ENCODE measurements around the gene NTN4.

GRCh38 chr12:95718006-95718431 is 72.5 kb downstream of the NTN4 start:
- no peak for TF ChIP-seq CTCF (IDR thresholded peaks at IDR 0.05)
- TF ChIP-seq POLR2A (IDR thresholded peaks at IDR 0.05), result no peak
- TF ChIP-seq EP300 (IDR thresholded peaks at IDR 0.05), result no peak

Measured in ovary (tissue), 3 donors.